ENCODE data around the gene TMEM256. TPM values are rescaled to one million over a fixed set of nuclear protein-coding genes. Genes with fewer than 3 reads are reported as not detected.

TMEM256 gene
- total RNA-seq (85.4 and 122 TPM in 2 replicates), polyA plus RNA-seq (117 and 193 TPM in 2 replicates)

DNA sequence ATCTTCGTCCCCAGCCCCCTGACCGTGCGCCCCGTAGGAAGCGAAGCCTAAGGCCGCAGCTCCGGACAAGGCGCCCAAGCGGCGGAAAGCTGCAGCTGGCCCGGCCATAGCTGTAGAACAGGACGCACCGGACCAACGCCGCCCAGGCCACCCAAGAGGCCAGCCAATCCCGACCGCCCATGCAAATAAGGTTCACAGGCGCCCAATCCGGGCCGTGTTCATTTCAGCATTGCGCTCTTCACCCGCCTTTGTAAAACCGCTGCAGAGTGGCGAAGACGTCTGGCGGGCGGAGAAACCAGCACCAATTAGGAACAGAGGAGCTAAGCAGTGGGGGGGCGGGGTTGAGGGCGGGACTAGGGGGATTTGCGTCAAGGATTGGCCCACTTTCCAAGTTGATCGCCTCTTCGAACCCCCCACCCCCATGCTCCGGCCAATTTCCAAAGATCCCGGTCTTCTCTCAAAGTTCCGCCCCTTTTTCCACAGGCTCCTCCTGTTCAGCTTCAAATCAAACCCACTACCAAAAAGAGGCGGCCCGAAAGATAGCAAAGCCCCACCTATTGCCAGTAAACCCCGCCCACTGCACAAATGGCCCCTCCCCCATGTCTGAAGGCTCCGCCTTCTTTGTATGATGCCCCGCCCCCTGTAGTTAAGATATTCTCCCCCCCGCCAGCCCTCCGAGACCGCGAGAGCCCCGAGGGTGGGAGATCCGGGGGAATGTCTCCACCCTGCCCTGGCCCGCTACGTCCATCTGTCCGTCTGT is at the start of gene TMEM256:
TMEM256 (minus strand) TSS at position 121 of the 760 bp plus-strand sequence; CDS start at position 108, 13 bp downstream.
- H3K9me3 ChIP-seq (ENCODE audit: low read depth), result no peaks in the 10 kb centered on the region
- no peaks in the 10 kb centered on the region for H3K36me3 ChIP-seq
- TF ChIP-seq, protein P1, sequence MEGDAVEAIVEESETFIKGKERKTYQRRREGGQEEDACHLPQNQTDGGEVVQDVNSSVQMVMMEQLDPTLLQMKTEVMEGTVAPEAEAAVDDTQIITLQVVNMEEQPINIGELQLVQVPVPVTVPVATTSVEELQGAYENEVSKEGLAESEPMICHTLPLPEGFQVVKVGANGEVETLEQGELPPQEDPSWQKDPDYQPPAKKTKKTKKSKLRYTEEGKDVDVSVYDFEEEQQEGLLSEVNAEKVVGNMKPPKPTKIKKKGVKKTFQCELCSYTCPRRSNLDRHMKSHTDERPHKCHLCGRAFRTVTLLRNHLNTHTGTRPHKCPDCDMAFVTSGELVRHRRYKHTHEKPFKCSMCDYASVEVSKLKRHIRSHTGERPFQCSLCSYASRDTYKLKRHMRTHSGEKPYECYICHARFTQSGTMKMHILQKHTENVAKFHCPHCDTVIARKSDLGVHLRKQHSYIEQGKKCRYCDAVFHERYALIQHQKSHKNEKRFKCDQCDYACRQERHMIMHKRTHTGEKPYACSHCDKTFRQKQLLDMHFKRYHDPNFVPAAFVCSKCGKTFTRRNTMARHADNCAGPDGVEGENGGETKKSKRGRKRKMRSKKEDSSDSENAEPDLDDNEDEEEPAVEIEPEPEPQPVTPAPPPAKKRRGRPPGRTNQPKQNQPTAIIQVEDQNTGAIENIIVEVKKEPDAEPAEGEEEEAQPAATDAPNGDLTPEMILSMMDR (IDR thresholded peaks at IDR 0.05; ENCODE audit: low read depth, low read length), result no peak
- H3K4me3 ChIP-seq, result peak within 1 kb of the TSS; percentile 61
- peak within 1 kb of the TSS; percentile 80 for H3K27ac ChIP-seq
- DNase-seq (ENCODE audit: low read depth in 1 of 2, low spot score in 1 of 2), result peak; percentile 100
- peaks cover 11% of the 10 kb centered on the region for H3K4me1 ChIP-seq (ENCODE audit: low read depth)
- no peaks in the 10 kb centered on the region for H3K27me3 ChIP-seq

DNA sequence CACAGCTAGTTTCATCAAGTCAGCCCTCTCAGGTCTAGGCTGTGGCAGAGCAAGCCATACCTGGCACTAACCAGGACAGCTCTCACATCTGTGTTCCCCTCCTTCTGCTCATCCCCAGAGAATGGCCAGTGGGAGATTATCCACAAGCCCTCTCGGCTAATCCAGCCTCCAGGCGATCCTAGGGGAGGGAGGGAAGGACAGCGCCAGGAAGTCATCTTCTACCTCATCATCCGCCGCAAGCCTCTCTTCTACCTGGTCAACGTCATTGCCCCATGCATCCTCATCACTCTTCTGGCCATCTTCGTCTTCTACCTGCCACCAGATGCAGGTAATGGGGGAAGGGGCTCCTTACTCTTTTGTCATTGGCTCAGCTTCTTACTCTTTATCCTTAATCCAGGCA is 44.6 kb upstream of the TMEM256 start:
- no peak overlapping the region for H3K27ac ChIP-seq
- no peaks in the 10 kb centered on the region for H3K36me3 ChIP-seq
- no peak for DNase-seq (ENCODE audit: low read depth in 1 of 2, low spot score in 1 of 2)
- H3K9me3 ChIP-seq (ENCODE audit: low read depth), result no peaks in the 10 kb centered on the region
- TF ChIP-seq, protein P1 (IDR thresholded peaks at IDR 0.05; ENCODE audit: low read depth, low read length), result no peak
- no peak overlapping the region for H3K4me3 ChIP-seq
- H3K4me1 ChIP-seq (ENCODE audit: low read depth), result peaks cover 6% of the 10 kb centered on the region
- H3K27me3 ChIP-seq, result no peaks in the 10 kb centered on the region

DNA sequence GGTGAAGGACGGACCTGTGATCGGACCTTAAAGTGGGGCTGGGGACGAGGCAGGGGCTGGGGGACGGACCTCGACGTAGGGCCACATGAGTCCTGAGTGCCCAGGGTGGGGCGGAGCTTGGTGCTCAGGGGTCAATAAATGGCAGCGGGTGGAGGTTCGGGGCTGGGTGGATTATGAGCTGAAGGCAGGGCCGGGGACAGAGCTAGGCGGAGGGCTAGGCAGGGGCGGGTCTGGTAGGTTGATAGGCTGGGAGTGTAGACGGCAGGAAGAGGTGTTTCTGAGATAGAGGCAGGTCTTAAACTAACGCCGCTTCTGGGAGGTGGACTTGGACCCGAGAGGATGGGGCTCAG is 41.7 kb upstream of the TMEM256 start:
- peak overlapping the region; percentile 28 for H3K4me3 ChIP-seq
- H3K27me3 ChIP-seq, result no peaks in the 10 kb centered on the region
- peaks cover 13% of the 10 kb centered on the region for H3K4me1 ChIP-seq (ENCODE audit: low read depth)
- H3K27ac ChIP-seq, result peak overlapping the region; percentile 47
- no peaks in the 10 kb centered on the region for H3K9me3 ChIP-seq (ENCODE audit: low read depth)
- peak in 1 of 2 donors; percentile 85 for DNase-seq (ENCODE audit: low read depth in 1 of 2, low spot score in 1 of 2)
- H3K36me3 ChIP-seq, result no peaks in the 10 kb centered on the region
- TF ChIP-seq, protein P1 (IDR thresholded peaks at IDR 0.05; ENCODE audit: low read depth, low read length), result no peak

DNA sequence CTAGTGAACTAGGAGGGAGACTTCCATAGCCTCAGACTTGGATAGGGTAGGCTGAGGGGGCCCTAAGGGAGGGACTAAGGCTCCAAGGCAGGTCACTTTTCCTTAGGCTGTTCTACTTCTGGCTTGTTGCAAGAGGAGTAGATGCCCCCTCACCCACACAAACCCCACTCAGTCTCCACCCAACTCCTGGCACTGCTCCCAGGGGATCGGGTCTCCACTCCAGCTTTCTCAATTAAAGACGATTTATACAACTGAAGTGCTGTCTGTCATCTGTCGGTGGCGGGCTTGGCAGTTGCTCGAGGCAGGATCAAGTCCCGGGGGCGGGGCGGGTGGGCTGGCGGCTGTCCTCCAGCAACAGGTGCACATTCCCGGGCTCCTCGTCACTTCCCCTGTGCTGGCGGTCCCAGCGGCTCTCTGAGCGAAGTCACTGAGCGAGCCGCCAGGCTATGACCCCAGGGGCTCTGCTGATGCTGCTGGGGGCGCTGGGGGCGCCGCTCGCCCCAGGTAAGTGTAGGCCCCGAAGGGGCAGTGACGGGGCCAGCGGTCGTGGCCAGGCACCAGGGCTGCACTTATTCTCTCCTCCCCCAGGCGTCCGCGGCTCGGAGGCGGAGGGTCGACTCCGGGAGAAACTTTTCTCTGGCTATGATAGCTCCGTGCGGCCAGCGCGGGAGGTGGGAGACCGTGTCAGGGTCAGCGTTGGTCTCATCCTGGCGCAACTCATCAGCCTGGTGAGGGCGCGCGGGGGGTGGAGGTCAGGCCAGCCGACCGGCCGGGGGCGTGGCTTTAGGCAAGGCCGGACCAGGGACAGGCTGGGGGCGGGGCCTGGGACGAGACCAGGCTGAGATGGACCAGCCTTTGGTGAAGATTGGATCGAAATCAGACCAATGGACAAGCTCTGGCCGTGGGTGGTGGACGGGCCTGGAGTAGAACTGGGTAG is 41.1 kb upstream of the TMEM256 start, which contains the start of gene CHRNB1:
CHRNB1 (plus strand) TSS at position 380 of the 937 bp plus-strand sequence; CDS start at position 447, 67 bp downstream.
- Histone ChIP-seq H3K36me3 (no peaks in the 10 kb centered on the region), H3K4me3 (peak within 1 kb of the TSS; percentile 28), H3K27ac (peak within 1 kb of the TSS; percentile 47), H3K4me1 (ENCODE audit: low read depth) (peaks cover 13% of the 10 kb centered on the region), H3K9me3 (ENCODE audit: low read depth) (no peaks in the 10 kb centered on the region), H3K27me3 (no peaks in the 10 kb centered on the region)
- TF ChIP-seq, protein P1 (IDR thresholded peaks at IDR 0.05; ENCODE audit: low read depth, low read length), result no peak
- DNase-seq (ENCODE audit: low read depth in 1 of 2, low spot score in 1 of 2), result peak; percentile 46 to 93

Data from cardiac muscle cell (in vitro differentiated cells and primary cell).